ENCODE measurements around the gene CPTP. TPM values are rescaled to one million over a fixed set of nuclear protein-coding genes. Genes with fewer than 3 reads are reported as not detected.
A peak's percentile ranks its signal among the peaks of the same experiment; 100 is the strongest.

Gene CPTP
- total RNA-seq, 2 donors from 2014 or later, result 35.8 to 54.0 TPM

DNA sequence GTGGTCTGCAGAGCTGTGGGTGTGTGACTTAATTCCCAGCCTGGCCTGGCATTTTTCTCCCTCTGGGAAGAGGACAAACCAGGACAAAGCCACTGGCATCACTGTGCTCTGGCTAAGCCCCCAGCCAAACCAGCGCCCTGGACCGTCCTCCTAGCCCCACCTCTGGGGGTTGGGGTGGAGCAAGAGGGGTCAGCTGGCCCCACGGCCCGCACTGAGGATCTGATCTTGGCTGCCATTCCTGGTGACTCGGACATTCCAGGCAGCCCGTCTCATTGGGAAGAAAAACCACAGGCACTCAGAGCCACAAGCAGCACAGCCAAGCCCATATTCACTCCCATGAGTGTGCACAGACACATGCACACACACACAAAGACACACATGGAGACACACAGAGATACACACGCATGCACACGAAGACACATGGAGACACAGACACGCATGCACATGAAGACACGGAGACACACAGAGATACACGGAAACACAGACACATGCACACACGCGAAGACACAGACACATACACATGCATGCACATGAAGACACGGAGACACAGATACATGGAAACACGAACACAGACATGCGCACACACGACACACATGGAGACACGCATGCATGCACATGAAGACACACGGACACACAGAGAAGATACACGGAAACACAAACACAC is 36.0 kb downstream of the CPTP start:
- 74% methylated on average over 18 of the region's 20 CpGs for WGBS
- no peaks in the 10 kb centered on the region for H3K36me3 ChIP-seq
- no peaks in the 10 kb centered on the region for H3K4me1 ChIP-seq (replicated peaks)

GRCh38 chr1:1361233-1361981 is 36.8 kb downstream of the CPTP start:
- 83% methylated on average over 33 of the region's 35 CpGs for WGBS
- Histone ChIP-seq H3K36me3 (no peaks in the 10 kb centered on the region), H3K4me1 (replicated peaks) (no peaks in the 10 kb centered on the region), H3K27me3 (replicated peaks; ENCODE audit: insufficient read depth) (no peaks in the 10 kb centered on the region), H3K9me3 (no peaks in the 10 kb centered on the region), H3K4me3 (no peak overlapping the region), H3K27ac (peak overlapping the region; percentile 9 to 11)
- intact Hi-C loops (cut with DNase I), result no loop called here
- DNase-seq (ENCODE audit: low spot score), result no peak
- TF ChIP-seq, protein P1, sequence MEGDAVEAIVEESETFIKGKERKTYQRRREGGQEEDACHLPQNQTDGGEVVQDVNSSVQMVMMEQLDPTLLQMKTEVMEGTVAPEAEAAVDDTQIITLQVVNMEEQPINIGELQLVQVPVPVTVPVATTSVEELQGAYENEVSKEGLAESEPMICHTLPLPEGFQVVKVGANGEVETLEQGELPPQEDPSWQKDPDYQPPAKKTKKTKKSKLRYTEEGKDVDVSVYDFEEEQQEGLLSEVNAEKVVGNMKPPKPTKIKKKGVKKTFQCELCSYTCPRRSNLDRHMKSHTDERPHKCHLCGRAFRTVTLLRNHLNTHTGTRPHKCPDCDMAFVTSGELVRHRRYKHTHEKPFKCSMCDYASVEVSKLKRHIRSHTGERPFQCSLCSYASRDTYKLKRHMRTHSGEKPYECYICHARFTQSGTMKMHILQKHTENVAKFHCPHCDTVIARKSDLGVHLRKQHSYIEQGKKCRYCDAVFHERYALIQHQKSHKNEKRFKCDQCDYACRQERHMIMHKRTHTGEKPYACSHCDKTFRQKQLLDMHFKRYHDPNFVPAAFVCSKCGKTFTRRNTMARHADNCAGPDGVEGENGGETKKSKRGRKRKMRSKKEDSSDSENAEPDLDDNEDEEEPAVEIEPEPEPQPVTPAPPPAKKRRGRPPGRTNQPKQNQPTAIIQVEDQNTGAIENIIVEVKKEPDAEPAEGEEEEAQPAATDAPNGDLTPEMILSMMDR (IDR thresholded peaks at IDR 0.05), result no peak
- no peak for TF ChIP-seq POLR2A (IDR thresholded peaks at IDR 0.05)
- TF ChIP-seq POLR2AphosphoS5 (IDR thresholded peaks at IDR 0.05), result no peak

More for the DNA sequence above, 36.0 kb downstream of the CPTP start:
- Histone ChIP-seq H3K27ac (peak overlapping the region; percentile 65 to 72), H3K27me3 (replicated peaks; ENCODE audit: insufficient read depth) (no peaks in the 10 kb centered on the region), H3K4me3 (no peak overlapping the region), H3K9me3 (no peaks in the 10 kb centered on the region)
- DNase-seq (ENCODE audit: low spot score), result no peak
- TF ChIP-seq POLR2A (IDR thresholded peaks at IDR 0.05), result no peak
- TF ChIP-seq, protein P1 (IDR thresholded peaks at IDR 0.05), result no peak
- TF ChIP-seq POLR2AphosphoS5 (IDR thresholded peaks at IDR 0.05), result no peak
- intact Hi-C loops (cut with DNase I), result no loop called here

DNA sequence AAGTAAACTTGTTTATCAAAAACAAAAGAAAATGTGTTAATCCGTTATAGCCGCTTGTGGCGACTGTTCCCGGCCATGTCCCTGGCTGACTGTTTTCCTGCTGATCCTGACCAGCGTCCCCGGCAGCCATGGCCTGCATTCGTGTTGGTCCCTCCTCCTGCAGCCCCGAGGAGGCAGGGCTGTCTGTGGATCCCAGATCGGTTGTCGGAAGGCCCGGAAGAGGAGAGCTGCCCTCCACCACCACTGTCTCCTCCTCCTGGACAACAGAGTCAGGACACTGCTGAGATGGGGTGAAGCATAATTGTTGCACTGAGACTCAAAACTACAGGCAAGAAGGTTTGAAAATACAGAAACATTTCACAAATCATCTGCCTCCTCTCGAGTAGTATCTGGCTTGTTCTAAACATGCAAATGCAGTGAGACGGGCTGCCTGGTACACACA is 37.4 kb downstream of the CPTP start:
- no peaks in the 10 kb centered on the region for H3K36me3 ChIP-seq
- H3K4me1 ChIP-seq (replicated peaks), result no peaks in the 10 kb centered on the region
- intact Hi-C loops (cut with DNase I), result no loop called here
- peak overlapping the region; percentile 9 to 11 for H3K27ac ChIP-seq
- no peak for TF ChIP-seq POLR2AphosphoS5 (IDR thresholded peaks at IDR 0.05)
- TF ChIP-seq, protein P1 (IDR thresholded peaks at IDR 0.05), result peak in 1 of 4 experiments; percentile 15
- no peak overlapping the region for H3K4me3 ChIP-seq
- H3K9me3 ChIP-seq, result no peaks in the 10 kb centered on the region
- DNase-seq (ENCODE audit: low spot score), result no peak
- WGBS, result 21% methylated on average over 13 of the region's 13 CpGs
- H3K27me3 ChIP-seq (replicated peaks; ENCODE audit: insufficient read depth), result no peaks in the 10 kb centered on the region

GRCh38 chr1:1364266-1364665 is 39.7 kb downstream of the CPTP start:
- DNase-seq (ENCODE audit: low spot score), result no peak
- H3K36me3 ChIP-seq, result no peaks in the 10 kb centered on the region
- WGBS, result 72% methylated on average over 14 of the region's 14 CpGs
- H3K27ac ChIP-seq, result no peak overlapping the region
- intact Hi-C loops (cut with DNase I), result no loop called here
- H3K4me3 ChIP-seq, result no peak overlapping the region
- H3K9me3 ChIP-seq, result no peaks in the 10 kb centered on the region
- no peak for TF ChIP-seq POLR2A (IDR thresholded peaks at IDR 0.05)
- no peak for TF ChIP-seq POLR2AphosphoS5 (IDR thresholded peaks at IDR 0.05)
- TF ChIP-seq, protein P1 (IDR thresholded peaks at IDR 0.05), result no peak
- H3K4me1 ChIP-seq (replicated peaks), result no peaks in the 10 kb centered on the region
- H3K27me3 ChIP-seq (replicated peaks; ENCODE audit: insufficient read depth), result no peaks in the 10 kb centered on the region

Data from prostate gland (tissue), 2 donors.